NCI-H226 (cell line): Measurements from ENCODE around the gene PARD3B.
A peak's percentile ranks its signal among the peaks of the same experiment; 100 is the strongest.

Experiments
- DNase-seq: peaks from one replicate; pipeline ENCODE4 v3.0.0-alpha.2; 2015

PARD3B gene

DNA sequence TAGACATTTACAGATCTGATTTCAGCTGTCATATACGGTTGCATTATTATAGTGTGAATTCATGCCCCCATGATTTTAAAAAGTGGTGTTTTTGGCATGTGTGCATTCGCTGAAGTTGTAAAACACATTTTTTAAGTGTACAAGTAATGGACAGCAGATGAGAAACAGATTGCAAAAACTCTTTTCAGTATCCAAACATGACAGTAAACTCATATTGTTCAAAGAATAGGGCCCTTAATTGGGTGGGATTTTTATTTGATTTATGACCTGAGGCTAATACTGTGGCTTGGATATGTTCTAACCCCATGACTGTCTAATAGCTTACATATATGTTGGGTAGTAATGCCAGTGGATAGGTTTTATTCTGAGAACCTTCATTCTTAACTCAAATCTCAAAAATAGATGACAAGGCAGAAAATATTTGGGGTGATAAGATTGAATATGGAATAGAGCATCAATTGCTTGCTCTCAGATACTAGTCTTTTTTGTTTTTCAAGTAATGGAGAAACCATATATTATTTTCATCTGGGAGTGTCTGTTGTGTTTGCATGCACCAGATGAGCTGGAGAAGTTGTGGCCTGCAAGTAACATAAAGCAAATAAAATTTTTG, 118.6 kb downstream of the PARD3B start:
- no peak for DNase-seq

DNA sequence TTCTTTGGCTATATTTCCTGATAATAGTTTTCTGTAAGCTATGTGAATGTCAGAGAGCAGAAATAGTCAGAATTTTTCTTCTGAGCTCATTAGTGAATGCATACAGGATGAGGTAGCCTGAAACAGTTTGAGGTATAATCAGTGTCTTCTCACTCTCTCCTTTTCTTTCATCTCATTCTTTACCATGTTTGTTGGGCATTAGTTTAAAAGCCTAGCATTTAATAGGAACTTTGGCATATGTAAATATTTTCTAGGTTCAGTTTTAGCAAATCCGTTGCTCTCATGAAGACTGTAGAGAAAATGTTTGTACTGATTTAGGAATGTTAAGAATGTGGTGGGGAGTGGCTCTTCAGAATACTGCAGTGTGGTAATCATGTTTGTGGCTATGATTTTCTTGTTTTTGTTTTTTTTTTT, 119.4 kb downstream of the PARD3B start:
- DNase-seq = peak; percentile 17

DNA sequence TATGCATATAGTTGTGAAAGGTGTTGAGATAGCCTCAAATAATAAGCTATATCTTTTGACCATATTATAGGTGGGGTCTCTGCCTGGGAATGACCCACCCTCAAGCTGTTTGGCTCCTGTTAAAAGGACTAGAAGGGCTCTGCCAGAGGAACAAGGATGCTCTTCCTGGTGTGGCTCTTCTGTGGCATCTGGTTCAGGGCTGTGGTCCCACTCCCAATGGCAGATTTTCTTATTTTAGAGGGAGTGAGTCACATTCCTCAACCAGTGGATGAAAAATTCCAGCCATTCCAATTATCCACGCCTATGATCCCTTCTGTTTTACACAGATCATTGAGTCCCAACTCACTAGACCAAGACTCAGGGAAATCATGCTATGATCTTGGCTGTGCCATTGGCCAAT, 119.9 kb downstream of the PARD3B start:
- peak; percentile 17 for DNase-seq

DNA sequence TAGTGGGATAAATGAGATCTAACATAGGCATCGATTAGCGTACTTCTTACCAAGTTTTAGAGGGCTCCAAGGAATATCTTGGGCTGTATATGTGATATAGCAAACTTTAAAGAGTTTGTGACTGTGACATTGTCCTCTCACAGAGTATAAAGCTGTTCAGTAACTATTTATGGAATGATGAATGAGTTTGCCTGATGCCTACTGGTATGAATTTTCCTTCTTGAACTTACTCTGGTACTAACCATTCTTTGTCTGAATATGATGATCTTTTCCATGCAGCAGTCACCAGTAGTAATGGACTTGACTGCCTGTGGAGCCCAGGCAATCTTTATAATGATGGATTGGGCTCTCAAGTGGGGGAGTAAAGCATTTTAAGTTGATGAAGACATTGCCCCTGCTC, 120.5 kb downstream of the PARD3B start:
- DNase-seq = no peak

DNA sequence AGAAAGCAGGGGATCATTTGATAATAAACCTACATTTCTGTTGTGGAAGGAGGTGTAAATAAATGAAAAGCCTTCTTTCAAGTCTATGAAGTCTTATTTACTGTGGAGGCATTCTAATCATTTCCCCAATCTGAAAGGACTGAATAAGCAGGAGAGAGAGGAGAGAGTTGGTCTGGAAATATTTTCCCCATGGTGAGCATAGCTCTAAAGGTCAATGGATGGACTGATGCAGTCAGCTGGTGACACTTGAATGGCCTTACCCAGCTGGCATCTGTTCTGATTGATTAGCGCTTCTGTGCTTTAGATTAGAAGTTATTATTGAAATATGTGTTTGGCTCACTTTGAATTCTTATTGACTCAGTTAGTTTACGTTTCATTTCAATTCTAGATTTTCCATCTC, 122.7 kb downstream of the PARD3B start:
- DNase-seq = no peak

DNA sequence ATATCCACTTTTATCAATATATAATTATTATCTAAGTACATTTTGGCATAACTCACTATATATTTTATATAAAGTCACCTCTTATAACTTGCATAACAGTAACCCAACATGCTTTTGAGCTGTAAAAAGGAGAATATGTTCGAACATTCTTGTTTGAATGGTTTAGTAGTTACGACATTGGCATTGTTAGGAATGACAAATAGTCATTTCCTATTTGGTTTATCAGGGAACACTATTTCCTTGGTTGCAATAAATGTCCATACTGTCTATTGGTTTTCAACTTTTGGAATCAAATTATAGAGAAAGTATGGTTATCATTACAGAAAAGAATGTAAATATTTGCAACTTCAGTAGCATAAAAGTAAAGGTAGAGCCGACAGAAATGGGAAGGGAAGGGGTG, 124.1 kb downstream of the PARD3B start:
- DNase-seq = no peak

DNA sequence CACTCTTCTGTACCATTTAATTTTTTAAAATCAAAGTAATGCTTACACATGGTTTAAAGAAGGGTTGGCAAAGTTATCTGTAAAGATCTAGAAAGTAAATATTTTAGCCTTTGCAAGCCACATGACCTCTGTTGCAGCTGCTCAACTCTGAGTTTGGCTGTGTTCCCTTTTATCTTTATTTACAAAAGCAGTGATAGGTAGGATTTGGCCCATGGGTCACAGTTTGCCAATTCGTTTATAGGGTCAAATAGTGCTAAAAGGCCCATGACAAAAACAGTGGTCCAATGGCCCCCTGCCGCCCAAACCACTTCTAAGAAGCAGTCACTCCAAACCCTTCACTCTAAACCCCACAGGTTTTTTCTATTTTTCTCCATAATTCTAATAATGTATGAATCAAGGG, 124.8 kb downstream of the PARD3B start:
- DNase-seq = no peak

DNA sequence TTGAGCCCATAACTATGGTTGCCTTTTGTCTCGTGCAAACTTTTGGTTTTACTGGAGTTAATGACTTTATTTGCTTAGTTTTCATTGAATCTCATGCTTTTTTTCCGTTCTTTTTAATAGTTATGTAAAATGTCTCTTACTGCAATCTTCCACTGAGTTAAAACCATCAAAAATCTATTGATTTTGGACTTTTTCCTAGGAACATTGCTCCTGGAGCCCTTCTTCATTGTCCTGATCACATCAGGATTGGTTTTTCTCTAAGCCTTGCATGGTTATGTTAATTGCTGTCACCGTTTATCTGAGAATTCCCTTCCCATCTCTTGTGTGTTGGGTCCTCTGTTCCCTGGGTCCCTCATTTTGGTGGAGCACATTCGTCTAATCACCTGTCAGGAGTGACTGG, 125.5 kb downstream of the PARD3B start:
- DNase-seq = no peak

DNA sequence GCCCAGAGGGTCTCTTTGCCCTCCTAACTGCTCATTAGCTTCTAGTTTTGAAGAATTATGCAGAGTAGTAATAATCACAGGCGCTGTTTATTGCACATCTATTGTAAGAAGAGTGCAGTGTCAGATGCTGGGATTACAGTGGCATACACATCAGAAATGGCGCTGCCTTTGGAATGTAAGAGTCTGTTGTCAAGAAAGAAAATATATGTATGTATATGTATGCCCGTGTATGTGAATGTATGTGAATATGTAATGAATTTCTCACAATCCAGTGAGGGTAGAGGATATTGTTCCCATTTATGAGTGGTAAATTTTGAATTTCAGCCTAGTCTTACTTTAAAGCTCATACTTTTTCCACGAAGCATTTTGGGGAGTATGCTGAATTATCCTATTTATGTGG, 127.5 kb downstream of the PARD3B start:
- DNase-seq = no peak

DNA sequence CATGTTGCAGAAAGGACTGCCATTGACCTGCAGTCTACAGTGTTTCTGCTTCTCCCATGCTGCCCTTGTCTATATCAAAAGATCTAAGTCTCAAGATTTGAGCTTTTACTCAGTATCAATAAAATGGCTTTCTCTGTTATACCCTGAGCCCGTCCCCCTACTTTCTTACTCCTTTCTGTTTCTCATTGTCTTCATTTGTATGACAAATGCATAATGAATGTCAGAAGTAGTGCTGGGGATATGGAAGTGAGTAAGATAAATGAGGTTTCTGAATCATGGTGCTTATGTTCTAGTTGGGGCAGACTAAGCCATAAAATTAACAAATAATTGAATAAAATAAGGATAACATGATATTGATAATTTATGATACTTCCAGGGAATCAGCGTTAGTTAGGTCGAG, 128.6 kb downstream of the PARD3B start:
- DNase-seq = peak; percentile 36

DNA sequence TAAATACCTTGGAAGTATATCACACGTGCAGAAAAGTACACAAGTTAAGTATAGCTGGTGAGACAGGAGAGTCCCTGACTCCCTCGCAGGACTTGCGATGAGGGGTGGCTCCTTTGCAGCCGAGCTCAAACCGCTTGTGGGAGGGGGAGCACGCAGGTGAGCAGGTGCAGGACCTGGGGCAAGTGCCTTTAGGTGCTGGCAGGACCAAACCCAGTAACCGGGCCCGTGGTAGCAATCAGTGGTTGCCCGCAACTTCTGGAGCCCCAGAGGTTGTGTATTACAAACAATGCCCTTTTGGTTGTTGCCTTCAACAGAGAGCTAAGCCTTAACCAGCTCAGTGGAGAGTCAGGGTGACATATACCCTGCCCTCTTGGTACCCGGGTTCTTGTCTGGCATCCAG, 132.8 kb downstream of the PARD3B start:
- DNase-seq = no peak

DNA sequence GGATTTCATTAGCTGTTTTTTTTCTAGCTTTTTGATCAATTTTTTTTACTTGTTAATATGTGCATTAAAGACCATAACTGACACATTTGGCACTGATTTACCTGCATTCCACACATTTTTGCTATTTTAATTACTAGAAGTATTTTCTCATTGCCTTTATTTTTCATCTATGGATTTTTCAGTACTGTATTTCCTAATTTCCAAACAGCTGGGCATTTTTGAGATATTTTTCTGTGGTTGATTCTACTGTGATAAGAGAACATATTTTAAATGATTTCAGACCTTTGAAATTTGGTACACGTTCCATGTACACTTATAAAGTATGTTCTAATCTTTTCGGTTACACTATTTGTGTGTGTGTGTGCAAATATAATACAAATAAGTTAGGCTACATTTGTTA, 135.3 kb downstream of the PARD3B start:
- no peak for DNase-seq

DNA sequence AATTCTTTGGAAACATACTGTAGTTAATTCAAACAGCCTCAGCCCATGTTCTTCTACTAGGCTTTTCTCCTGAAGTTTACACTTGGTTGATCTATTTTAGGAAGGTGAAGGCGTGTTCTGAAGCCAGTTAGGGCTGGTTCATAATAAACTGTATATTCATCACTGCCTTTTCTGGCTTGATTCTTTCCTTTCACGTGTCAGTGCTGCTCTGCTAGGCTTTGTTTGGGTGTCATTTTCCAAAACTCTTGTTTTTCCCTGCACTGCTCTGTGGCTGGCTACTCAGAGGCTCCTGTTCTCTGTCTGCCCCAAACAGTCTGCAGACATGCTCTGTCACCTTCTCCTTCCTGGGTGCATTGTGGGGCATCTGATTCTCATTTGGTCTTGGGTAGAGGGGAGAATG, 136.1 kb downstream of the PARD3B start:
- DNase-seq = no peak

DNA sequence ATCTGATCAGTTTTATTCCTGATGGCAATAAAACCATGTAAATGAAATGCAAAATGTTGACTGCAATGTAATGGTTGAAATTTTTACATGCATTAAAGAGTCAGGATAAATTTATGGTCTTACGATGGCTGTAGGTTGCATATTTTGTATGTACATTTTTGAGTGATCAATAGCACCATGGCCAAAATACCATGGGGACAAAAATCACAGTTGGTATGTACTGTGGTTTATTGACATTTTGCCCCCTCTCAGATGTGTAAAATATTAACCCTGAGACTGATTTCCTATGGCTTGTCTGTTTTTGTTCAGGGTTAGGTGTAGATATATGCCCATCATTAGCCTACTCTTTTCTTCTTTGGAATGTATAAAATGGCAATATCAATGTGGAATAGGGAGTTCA, 138.1 kb downstream of the PARD3B start:
- DNase-seq = no peak

DNA sequence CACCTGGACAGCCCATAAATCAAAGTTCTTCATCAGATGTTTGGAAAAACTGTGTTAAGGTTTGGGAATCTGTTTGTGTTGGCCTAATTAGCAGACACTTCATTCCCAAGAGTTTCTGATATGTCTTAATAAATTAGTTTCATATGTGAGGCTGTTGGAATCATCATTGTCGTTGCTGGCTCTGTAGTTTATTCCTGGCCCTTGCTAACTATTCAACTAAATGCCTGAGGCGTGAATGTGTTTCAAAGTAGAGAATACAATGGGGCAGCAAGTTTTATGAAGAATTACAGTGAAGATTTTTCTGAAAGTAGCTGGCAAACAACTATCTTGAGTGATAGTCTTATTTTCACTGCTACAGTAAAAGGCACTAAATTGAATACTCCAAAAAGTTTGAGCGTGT, 141.1 kb downstream of the PARD3B start:
- no peak for DNase-seq

DNA sequence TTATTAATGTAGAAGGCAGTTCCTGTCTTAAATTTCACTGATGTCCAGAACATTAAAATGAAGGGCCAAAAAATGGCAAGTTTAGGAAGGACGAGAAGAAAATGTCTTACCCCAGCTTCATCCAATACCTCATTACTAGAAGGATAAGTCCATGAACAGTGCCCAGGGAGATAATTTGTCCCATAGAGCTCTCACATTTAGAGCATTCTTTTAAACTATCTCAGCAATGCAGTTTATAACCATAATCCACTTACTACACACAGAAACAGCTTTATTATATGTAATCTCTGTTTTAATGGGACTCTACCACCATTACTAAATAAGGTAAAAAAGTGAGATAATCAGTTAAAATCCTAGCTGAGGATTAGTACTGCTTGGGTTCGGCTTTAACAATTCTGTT, 142.5 kb downstream of the PARD3B start:
- DNase-seq = no peak

DNA sequence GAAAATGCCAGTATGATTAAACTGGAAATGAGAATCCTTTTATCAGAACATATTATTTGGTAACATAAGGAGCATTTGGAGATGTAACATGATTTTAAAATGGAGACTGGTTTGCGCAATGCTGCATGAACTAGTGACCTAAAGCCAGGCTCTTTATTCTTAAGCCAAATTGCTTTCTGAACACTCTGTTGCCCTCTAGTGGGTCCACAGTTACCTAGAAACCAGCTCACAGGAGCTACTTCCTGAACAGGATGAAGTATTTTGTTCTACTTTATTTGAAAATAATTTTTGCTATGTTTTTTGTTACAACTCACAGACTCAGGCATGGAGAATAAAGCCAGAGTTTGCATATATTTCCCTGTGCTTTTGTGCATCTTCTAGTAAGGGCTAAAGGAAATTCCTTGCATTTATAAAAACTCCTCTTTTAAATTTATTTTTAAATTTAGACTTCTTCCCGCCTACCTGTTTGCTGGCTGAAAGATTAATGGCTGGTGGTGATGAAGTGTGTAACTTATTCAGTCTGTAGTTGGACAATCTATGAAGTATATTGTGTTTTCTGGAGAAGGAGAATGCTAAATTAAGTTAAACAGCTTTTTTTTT, 146.7 kb downstream of the PARD3B start:
- DNase-seq = peak; percentile 48

DNA sequence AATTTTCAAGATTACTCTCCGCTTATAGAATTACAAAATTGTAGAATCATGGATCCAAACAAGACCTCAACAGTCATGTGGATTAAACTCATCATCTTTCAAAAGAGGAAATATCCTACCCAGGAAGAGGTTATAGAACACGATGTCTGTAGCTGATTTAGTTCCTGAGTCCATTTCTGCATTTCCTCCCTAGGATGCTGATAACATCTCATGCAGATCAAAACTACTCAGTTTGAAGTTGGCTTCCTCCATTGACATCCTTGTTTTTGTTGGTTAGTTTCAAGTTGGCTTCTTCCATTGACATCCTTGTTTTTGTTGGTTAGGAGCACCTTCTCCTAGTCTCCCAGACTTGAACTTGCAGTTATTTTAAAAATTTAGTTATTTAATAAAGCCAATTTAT, 147.5 kb downstream of the PARD3B start:
- DNase-seq = no peak

DNA sequence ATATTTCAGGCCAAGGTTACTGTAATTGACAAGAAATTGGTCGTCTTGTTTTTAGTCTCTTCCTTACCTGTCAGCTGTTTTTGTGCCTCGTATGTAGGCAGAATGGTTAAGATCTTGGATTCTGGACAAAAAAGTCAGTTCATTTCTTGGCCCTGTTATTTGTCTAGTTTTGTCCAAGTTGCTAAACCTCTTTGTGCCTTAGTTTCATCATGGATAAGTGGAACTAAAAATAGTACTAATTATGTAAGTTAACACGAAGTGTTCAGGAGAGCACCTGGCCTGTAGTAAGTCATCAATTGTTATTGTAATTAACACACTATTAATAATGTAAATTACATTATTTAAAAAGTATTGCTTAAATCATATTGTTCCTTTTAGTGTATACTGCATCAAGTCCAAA, 148.0 kb downstream of the PARD3B start:
- DNase-seq = no peak

DNA sequence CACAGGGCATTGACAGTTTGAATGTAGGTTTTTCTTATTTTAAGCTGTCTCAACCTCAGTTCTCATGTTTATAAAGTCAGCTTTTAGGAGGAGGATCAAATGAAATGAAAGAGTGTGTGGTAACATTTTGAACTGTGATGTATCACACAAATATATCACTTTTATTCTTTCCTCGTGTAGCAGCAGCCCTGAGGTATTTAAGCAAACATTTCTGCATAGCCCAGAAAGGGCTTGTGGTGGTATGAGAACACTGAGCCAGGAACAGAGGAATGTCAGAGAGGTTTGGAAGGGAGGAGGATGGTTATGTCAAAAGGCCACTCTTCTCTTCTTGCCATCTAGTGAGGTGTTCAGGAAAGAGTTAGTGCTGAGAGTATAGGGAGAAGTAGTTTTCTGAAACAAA, 150.2 kb downstream of the PARD3B start:
- DNase-seq = no peak

DNA sequence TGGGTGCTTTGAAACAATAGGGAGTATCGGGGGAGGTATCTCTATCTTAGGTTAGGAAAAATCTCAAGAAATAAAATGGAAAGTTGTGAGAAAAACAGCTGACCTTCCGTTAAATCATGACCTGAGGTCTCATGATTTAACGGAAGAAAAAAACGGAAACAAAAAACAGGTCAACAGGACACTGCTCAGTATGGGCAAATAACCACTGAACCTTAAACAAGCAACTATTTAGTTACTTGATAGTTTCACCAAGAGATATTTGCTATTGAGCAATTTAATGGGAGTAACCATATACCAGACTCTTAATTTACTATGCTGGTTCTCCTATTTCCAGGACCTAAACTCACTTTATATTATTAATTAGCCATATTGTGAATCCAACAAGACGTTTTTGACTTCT, 150.8 kb downstream of the PARD3B start:
- no peak for DNase-seq

DNA sequence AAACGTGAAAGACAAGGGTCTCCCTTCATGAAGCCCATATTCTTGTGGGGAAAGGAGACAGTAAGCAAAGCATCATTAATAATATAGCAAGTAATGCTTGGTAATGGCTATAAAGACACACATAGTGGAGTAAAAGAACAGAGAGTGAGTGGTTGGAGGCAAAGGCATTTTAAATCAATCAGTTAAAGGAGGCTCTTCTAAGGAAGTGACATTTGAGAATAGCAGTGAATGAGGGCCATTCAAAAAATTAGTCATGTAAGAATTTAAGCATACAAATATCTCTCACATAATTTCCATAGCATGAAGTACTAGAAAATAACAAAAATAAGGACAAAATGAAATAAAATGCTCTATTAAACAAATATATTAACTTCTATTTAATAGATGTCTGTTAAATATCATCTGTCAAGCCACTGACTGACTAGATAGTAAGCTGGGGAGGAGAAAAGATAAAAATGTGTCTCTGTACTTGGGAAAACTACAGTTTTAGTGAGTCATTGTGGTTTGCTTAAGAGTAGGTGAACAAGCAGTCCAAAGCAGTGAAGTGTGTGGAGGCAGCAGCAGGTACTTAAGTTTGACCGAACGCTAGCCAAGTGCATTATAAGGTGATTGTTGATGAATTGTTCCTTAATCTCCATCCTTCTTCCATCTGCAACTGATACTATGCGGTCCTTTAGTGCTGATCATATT, 160.1 kb downstream of the PARD3B start:
- peak; percentile 43 for DNase-seq

DNA sequence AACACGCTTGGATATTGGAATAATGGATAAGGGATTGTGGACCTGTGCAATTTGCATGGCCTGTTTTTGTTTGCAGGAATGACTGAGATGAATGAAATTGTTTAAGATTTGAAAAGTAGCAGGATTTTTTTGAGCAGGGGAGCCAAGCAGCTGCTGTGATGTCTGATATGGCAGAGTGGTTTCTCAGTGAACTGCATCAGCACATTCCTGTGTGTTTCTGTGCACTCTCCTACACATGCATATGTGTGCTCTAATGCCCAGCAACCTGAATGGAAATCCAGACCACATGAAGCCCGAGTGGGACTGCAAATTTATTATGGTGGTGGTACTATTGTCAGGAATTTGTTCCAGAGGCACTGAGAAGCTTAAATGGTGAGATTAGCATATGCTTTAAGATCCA, 161.7 kb downstream of the PARD3B start:
- peak; percentile 50 for DNase-seq

DNA sequence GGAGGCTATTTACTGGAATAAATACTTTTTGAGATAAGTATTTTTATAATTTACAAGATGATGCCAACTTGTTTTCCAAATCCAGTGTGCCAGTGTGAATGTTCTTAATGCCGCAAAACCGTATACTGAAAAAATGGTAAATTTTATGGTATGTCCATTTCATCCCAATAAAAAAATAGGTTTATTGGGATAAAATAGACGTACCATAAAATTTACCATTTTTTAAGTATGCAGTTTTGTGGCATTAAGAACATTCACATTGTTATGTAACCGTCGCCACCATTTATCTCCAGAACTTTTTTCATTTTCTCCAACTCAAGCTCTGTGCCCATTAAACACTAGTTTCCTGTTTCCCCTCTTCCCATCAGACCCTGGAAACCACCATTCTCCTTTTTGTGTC, 167.9 kb downstream of the PARD3B start:
- no peak for DNase-seq

DNA sequence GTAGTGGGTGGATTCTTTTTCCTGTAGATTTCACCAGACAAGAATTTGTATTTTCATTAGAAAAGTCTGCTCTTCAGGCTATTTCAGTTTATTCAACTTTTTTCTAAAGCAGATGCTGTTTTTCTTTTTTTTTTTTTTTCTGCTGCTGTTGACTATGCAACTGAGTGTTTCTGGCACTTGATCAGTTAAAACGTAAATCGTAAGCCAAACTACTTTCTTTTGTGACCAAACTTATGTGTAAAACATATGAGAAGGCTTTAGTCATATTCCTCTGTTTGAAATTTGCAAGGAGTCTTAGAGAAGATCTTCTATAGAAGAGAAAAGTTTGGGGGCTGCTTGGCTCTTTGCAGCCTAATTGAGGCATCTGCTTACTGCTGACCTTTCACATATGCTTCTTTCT, 170.1 kb downstream of the PARD3B start:
- no peak for DNase-seq
